ENCODE data around the gene GNAO1. TPM values are rescaled to one million over a fixed set of nuclear protein-coding genes. Genes with fewer than 3 reads are reported as not detected.
A peak's percentile ranks its signal among the peaks of the same experiment; 100 is the strongest.

Gene GNAO1
- total and polyA plus RNA-seq, 9 of the 15 experiments (the other 6 are each of a cell fraction or from before 2014, with no cell fraction given), result 0.07 to 0.42 (median 0.08) TPM; not detected in 5

DNA sequence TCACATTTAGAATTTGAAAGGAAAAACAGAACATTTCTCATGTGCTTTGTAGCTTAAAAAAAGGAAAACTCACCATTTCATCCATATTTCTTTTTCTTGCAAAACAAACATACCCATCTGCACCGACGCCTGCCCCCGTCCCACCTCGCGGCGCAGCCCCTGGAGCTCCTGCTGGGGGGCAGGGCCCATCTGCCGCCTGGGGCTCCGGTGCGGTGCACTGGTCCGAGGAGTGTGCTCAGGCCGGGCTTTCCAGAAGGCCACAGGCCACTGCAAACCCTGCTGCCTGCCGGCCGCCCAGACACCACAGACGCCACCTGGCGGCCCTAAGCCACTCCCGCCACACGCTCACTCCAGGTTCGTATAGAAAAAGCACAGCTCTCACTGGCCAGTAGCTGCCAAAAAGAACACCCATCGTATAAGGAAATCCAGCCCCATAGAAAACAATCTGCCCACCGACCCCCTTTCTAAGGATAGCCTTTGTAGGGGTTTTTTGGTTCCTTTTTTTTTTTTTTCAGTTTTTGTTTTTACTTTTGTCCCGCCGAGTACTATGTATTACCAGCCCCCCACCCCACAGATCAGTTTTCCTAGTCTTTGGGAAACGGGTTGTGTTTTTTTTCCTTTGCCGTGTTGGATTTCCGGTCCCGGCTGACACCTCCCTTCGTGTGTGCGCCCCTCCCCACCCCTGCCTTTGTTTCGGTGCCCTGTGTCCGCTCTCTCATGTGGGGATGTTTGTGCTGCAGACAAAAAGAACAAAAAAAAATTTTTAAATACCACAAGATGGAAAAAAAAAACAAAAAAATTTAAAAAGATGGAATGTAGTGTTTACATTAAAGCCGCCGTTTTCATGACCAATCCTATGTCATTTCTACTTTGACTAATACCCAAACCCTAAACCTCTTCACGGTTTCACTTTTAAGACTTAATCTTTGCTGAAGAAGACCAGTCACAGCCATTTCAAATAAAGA lies 165.3 kb downstream of the GNAO1 start (continued):
- TF ChIP-seq, protein P1, sequence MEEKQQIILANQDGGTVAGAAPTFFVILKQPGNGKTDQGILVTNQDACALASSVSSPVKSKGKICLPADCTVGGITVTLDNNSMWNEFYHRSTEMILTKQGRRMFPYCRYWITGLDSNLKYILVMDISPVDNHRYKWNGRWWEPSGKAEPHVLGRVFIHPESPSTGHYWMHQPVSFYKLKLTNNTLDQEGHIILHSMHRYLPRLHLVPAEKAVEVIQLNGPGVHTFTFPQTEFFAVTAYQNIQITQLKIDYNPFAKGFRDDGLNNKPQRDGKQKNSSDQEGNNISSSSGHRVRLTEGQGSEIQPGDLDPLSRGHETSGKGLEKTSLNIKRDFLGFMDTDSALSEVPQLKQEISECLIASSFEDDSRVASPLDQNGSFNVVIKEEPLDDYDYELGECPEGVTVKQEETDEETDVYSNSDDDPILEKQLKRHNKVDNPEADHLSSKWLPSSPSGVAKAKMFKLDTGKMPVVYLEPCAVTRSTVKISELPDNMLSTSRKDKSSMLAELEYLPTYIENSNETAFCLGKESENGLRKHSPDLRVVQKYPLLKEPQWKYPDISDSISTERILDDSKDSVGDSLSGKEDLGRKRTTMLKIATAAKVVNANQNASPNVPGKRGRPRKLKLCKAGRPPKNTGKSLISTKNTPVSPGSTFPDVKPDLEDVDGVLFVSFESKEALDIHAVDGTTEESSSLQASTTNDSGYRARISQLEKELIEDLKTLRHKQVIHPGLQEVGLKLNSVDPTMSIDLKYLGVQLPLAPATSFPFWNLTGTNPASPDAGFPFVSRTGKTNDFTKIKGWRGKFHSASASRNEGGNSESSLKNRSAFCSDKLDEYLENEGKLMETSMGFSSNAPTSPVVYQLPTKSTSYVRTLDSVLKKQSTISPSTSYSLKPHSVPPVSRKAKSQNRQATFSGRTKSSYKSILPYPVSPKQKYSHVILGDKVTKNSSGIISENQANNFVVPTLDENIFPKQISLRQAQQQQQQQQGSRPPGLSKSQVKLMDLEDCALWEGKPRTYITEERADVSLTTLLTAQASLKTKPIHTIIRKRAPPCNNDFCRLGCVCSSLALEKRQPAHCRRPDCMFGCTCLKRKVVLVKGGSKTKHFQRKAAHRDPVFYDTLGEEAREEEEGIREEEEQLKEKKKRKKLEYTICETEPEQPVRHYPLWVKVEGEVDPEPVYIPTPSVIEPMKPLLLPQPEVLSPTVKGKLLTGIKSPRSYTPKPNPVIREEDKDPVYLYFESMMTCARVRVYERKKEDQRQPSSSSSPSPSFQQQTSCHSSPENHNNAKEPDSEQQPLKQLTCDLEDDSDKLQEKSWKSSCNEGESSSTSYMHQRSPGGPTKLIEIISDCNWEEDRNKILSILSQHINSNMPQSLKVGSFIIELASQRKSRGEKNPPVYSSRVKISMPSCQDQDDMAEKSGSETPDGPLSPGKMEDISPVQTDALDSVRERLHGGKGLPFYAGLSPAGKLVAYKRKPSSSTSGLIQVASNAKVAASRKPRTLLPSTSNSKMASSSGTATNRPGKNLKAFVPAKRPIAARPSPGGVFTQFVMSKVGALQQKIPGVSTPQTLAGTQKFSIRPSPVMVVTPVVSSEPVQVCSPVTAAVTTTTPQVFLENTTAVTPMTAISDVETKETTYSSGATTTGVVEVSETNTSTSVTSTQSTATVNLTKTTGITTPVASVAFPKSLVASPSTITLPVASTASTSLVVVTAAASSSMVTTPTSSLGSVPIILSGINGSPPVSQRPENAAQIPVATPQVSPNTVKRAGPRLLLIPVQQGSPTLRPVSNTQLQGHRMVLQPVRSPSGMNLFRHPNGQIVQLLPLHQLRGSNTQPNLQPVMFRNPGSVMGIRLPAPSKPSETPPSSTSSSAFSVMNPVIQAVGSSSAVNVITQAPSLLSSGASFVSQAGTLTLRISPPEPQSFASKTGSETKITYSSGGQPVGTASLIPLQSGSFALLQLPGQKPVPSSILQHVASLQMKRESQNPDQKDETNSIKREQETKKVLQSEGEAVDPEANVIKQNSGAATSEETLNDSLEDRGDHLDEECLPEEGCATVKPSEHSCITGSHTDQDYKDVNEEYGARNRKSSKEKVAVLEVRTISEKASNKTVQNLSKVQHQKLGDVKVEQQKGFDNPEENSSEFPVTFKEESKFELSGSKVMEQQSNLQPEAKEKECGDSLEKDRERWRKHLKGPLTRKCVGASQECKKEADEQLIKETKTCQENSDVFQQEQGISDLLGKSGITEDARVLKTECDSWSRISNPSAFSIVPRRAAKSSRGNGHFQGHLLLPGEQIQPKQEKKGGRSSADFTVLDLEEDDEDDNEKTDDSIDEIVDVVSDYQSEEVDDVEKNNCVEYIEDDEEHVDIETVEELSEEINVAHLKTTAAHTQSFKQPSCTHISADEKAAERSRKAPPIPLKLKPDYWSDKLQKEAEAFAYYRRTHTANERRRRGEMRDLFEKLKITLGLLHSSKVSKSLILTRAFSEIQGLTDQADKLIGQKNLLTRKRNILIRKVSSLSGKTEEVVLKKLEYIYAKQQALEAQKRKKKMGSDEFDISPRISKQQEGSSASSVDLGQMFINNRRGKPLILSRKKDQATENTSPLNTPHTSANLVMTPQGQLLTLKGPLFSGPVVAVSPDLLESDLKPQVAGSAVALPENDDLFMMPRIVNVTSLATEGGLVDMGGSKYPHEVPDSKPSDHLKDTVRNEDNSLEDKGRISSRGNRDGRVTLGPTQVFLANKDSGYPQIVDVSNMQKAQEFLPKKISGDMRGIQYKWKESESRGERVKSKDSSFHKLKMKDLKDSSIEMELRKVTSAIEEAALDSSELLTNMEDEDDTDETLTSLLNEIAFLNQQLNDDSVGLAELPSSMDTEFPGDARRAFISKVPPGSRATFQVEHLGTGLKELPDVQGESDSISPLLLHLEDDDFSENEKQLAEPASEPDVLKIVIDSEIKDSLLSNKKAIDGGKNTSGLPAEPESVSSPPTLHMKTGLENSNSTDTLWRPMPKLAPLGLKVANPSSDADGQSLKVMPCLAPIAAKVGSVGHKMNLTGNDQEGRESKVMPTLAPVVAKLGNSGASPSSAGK (IDR thresholded peaks at IDR 0.05), result peak; percentile 25; the same call in 1 of the 2 replicates
- TF ChIP-seq, protein P2, sequence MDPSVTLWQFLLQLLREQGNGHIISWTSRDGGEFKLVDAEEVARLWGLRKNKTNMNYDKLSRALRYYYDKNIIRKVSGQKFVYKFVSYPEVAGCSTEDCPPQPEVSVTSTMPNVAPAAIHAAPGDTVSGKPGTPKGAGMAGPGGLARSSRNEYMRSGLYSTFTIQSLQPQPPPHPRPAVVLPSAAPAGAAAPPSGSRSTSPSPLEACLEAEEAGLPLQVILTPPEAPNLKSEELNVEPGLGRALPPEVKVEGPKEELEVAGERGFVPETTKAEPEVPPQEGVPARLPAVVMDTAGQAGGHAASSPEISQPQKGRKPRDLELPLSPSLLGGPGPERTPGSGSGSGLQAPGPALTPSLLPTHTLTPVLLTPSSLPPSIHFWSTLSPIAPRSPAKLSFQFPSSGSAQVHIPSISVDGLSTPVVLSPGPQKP (CRISPR knock-in tag; IDR thresholded peaks at IDR 0.05), result no peak
- TF ChIP-seq SMARCE1 (IDR thresholded peaks at IDR 0.05) (0 out of 2 replicates have a peak, but pooled peaks have one; percentile 12), PHF8 (IDR thresholded peaks at IDR 0.05; ENCODE audit: borderline replicate concordance, low read length) (peak; percentile 29; the same call in 1 of the 2 replicates), ATF1 (CRISPR knock-in tag; IDR thresholded peaks at IDR 0.05) (no peak), ATF1 (tag; IDR thresholded peaks at IDR 0.05) (peak; percentile 62), CCNT2 (IDR thresholded peaks at IDR 0.05; ENCODE audit: borderline replicate concordance, extremely low read depth, insufficient read length, low read depth, low read length) (peak; percentile 47), EHMT2 (IDR thresholded peaks at IDR 0.05) (no peak), ARID1B (IDR thresholded peaks at IDR 0.05) (peak; percentile 5; the same call in 1 of the 2 replicates), CREM (IDR thresholded peaks at IDR 0.05; ENCODE audit: low read depth) (peak; percentile 54), FOXK2 (conservative IDR thresholded peaks at IDR 0.05 in 1 of 2, IDR thresholded peaks at IDR 0.05 in 1 of 2; ENCODE audit: low read depth in 2 of 2) (0 out of 4 replicates have a peak, but pooled peaks of 1 of the 2 experiments have one; percentile 10), PHTF2 (CRISPR knock-in tag; IDR thresholded peaks at IDR 0.05) (no peak), ZFP36 (IDR thresholded peaks at IDR 0.05; ENCODE audit: low read depth, low read length, partially characterized antibody) (peak; percentile 59), RB1 (IDR thresholded peaks at IDR 0.05; ENCODE audit: low read depth) (peak; percentile 86), POLR3G (IDR thresholded peaks at IDR 0.05; ENCODE audit: extremely low read depth, insufficient read length, insufficient replicate concordance) (no peak)
